Dermis blood vessel endothelial cell (primary cell): ENCODE results near the gene PTH2. TPM values are rescaled to one million over a fixed set of nuclear protein-coding genes. Genes with fewer than 3 reads are reported as not detected.
"Not testable (repeated sequence)": the region's sequence is repeated elsewhere in the genome, so short reads cannot be mapped to it uniquely, and the experiment has no call there.

ENCODE experiments used
- DNase-seq: peaks from one replicate; pipeline ENCODE4 v3.0.0; 2010
- total RNA-seq: library from RNA; depleted of rRNA; stranded (reverse); fragments of >200 nt; gene quantifications from 2 replicates; pipeline ENCODE4 v1.2.3, GENCODE V29; 2014

The PTH2 gene, protein sequence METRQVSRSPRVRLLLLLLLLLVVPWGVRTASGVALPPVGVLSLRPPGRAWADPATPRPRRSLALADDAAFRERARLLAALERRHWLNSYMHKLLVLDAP
- not detected in 2 replicates for total RNA-seq

GRCh38 chr19:49423071-49423984 is at the start of gene PTH2:
Gene PTH2, minus strand, starts transcription at chr19:49423441. Its CDS starts 102 bp downstream, at chr19:49423339.
- no peak for DNase-seq

- no peak for DNase-seq
Observed at GRCh38 chr19:49472936-49473335, 49.7 kb upstream of the PTH2 start.

DNA sequence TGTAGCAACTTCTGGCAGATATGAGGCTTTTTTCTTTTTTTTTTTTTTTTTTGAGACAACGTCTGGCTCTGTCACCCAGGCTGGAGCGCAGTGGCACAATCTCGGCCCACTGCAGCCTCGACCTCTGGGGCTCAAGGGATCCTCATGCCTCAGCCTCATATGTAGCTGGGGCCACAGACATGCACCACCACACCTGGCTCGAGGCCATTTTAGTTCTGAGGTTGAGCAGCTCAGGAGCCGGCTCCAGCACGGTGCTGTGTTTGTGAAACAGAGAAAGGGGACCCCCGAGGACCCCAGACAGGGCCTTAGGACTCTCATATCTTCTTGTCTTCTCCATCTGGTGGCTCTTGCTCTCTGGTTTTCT is 47.4 kb upstream of the PTH2 start:
- DNase-seq: no peak

DNA sequence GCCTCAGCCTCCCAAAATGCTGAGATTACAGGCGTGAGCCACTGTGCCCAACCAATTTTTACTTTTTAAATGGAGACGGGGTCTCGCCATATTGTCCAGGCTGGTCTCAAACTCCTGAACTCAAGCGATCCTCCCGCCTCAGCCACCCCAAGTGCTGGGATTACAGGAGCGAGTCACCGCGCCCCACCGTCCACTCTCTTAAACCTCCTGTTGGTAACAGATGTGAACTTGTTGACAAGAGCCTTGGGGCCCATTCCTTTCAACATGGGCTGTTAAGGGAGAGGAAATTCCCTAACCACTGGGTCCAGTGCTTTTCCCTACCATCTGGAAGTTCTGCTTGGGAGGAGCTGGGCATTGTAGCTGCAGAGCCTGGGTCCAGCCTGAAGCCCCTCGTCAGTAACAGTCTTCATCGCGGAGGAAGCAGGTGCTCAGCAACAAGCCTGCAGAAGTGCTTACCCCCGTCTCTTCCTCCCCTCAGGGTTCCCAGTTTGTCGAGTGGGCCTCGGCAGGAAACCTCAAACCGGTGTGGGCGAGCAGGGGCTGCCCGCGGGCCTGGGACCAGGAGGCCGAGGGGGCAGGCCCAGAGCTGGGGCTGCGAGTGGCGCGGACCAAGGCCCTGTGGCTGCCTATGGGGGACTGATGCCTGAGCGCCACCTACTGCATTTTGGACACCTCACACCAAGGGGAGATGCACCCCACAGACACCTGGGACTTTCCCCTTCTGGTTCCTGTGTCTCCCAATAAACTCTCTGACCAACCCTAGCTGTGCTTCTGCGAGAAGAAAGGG is 46.8 kb upstream of the PTH2 start:
- no peak for DNase-seq

DNA sequence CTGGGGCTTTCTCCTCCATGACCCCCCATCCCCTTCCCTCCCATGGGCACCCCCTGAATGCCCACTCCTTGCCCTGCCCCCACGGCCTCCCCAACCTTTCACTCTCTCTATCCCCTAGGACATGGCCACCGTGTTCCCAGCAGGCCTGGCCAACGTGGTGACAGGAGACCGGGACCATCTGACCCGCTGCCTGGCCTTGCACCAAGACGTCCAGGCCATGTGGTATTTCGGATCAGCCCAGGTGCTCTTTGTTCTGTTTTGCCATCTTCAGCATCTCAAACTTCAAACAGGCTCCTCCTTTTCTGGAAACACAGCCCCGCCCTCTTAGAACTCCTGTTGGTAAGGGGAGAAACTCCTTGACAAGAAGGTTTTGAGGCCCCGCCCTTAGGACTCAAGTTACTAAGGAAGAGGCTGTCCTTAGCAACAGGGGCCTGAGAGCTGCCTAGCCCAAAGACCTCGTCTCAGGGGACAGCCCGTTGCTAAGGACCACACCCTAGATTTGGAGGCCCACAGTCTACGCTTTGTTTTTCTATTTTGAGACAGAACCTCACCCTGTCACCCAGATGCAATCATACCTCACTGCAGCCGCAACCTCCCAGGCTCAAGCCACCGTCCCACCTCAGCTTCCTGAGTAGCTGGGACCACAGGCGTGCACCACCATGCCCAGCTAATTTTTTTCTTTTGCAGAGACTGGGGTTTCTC is 45.7 kb upstream of the PTH2 start:
- no peak for DNase-seq

DNA sequence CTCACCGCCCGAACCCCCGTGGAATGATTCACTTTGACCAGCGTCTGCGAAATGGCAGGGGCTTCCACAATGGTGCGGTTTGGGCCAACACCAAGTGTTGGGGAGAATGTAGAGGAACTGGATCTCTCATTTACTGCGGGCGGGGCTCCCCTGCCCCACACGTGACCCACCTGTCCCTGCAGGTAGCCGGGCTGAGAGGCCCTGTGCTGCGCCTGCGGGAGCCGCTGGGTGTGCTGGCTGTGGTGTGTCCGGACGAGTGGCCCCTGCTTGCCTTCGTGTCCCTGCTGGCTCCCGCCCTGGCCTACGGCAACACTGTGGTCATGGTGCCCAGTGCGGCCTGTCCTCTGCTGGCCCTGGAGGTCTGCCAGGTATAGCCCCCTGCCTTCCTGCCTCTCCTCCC is 45.0 kb upstream of the PTH2 start:
- no peak for DNase-seq

DNA sequence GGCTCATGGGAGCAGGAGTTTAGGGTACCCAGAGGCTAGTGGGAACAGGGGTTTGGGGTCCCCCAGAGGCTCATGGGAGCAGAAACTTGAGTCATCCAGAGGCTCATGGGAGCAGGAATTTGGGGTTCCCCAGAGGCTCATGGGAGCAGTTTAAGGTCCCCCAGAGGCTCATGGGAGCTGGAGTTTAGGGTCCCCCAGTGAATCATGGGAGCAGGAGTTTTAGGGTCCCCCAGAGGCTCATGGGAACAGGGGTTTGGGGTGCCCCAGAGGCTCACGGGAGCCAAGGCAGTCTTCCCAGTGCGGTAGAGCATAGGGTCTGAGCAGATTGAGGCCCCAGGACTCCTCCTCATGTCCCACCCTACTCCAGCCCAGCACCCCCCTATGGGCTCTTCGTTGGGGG is 42.1 kb upstream of the PTH2 start:
- no peak for DNase-seq

DNA sequence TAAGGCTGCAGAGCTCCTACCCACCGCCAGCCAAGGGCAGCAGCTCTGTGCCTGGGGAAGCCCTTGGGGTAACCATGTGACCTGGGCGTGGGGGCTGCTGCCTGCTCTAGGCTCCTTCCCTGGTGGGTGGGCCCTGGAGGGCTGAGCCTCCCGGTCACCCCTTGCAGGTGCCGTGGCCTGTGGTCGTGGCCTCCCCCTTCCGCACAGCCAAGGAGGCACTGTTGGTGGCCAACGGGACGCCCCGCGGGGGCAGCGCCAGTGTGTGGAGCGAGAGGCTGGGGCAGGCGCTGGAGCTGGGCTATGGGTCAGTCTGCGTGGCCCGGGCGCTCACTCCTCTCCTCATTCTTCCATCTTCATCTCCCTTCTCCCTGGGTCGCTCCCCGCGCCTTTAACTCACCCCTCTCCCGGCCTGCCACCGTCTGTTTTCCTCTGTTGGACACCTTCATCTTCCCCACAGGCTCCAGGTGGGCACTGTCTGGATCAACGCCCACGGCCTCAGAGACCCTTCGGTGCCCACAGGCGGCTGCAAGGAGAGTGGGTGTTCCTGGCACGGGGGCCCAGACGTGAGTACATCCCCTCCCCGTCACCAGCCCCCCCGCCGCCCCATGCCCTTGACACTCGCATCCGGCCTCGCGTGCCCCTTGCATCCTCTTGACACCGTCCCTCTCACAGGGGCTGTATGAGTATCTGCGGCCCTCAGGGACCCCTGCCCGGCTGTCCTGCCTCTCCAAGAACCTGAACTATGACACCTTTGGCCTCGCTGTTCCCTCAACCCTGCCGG is 40.9 kb upstream of the PTH2 start:
- DNase-seq: no peak

DNA sequence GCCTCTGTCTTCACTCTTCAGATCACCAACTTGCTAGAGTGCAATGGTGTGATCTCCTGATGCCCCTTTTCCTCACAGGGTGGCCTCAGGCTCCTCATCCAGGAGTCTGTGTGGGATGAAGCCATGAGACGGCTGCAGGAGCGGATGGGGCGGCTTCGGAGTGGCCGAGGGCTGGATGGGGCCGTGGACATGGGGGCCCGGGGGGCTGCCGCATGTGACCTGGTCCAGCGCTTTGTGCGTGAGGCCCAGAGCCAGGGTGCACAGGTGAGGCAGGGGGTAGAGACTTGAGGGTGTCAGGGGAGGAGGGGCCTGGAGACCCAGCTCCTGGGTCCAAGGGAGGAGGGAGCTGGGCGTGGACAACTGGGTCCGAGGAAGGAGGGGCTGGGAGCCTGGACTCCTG is 39.3 kb upstream of the PTH2 start:
- DNase-seq: no peak

GRCh38 chr19:49461656-49462055 is 38.4 kb upstream of the PTH2 start:
- no peak for DNase-seq

GRCh38 chr19:49461130-49461529 is 37.9 kb upstream of the PTH2 start:
- not testable (repeated sequence) for DNase-seq

GRCh38 chr19:49459388-49459787 is 36.1 kb upstream of the PTH2 start:
- no peak for DNase-seq

DNA sequence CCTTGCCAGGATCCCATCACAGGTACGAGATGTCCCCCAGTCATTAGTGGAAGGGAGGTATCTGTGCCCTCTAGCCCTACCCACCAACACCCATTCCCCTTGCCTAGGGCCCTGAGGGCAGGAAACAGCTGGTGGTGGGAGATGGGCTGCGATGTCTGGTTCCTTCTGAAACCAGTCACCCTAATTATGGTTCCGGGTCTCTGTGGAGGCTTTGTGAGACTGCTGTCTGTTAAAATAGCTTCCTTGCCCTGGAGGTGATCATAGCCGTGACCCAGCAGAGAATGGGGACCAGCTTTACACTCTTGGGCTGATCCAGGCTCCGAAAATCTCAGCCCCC is 35.3 kb upstream of the PTH2 start:
- no peak for DNase-seq

DNA sequence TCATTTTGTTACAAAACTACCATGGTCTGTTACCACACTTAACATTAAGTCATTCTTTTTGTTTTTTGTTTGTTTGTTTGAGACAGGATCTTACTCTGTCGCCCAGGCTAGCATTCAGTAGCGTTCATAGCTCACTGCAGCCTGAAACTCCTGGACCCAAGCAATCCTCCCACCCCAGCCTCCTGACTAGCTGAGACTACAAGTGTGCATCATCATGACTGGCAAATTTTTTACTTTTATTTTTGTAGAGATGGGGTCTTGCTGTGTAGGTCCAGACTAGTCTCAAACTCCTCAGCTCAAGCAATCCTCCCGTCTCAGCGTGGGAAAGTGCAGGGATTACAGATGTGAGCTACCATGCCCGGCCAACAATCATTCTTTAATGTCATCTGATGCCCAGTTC is 33.1 kb upstream of the PTH2 start:
- no peak for DNase-seq

GRCh38 chr19:49455773-49456172 is 32.5 kb upstream of the PTH2 start:
- DNase-seq: no peak

DNA sequence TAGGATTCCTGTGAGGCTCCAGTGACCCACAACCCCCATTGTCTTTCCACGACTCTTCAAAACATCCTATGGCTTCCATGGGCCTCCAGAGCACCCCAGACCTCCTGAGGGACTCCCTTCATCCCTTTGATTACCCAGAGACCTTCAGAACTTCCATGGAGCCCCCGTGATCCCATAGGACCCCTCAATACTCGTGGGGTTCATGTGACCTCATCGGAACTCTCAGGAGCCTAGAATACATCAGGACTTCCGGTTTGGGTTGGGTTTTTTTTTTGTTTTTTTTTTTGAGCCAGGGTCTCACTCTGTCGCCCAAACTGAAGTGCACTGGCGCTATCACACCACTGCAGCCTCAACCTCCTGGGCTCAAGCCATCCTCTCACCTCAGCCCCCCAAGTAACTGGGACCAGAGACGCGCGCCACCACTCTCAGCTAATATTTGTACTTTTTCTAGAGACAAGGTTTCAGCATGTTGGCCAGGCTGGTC is 30.6 kb upstream of the PTH2 start:
- DNase-seq: no peak

DNA sequence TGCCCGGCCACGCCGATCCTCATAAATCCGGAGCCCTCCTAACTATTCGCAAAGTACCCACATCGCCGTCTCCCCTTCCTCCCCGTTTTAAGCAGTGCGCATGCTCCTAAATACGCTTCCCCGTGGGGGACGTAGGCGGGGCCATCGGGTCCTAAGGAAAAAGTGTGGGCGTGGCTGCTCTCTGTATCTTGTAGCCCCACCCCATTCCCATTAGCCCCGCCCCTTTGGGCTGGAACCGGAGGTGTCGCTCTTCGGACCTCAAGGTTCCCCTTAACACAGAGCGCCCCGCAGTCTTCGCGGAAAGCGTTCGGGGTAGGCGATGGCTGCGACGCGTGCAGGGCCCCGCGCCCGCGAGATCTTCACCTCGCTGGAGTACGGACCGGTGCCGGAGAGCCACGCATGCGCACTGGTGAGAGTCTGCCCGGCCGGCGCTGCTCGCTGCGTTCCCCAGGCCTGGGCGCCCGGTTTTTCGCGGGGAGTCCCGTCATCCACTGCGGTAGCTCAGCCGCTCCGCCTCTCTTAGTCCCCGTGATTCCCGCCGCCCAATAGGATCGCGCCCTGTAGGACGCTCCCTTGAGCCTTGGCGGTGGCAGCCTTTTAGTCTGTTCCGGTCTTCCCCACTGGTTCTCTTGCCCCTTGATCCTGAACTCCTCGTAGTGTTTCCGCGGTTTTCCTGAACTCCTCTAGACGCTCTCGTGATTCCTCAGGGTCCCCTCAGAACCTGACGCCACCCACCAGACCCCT is 29.9 kb upstream of the PTH2 start, which contains the start of gene ALDH16A1:
Gene ALDH16A1, plus strand, starts transcription at position 213 of the 744 bp plus-strand sequence. Its CDS starts 107 bp downstream, at position 320.
- peak; percentile 98 for DNase-seq

- peak; percentile 100 for DNase-seq
Observed at GRCh38 chr19:49451430-49452181, 28.4 kb upstream of the PTH2 start, which contains the start of gene PIH1D1. Gene PIH1D1, minus strand, starts transcription at chr19:49451814. Its CDS starts 240 bp downstream, at chr19:49451574.

DNA sequence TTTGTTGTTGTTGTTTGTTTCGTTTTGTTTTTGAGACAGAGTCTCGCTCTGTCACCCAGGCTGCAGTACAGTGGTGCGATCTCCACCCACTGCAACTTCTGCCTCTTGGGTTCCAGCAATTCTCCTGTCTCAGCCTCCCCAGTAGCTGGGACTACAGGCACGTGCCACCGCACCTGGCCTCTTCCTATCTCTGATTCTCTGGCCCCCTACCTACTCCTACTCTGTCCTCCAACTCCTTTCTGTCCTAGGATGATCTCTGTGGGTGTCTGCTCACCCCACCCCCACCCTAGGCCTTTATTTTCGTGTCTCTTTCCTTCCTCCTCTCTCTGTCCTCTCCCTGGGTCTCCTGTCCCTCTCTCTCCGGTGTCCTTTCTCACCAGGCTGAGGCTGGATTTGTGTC is 27.2 kb upstream of the PTH2 start:
- DNase-seq: no peak

DNA sequence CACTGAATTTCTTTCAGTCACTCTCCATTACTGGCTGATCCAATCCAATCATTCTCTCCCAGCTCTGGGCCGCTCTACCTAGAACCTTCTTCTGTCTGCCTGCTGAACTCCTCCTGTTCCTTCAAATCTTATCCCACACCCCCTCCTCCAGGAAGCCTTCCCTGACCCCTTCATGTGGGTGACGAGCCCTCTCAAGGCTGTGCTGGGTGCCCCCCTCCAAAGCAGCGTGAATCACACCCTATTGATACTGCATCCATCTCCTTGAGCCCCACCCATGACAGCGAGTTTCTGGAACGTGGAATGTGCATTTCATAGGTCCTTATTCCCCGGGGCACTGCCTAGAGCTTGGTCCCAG is 25.2 kb upstream of the PTH2 start:
- no peak for DNase-seq
